ENCODE results near the gene TLL1.

TLL1 gene

DNA sequence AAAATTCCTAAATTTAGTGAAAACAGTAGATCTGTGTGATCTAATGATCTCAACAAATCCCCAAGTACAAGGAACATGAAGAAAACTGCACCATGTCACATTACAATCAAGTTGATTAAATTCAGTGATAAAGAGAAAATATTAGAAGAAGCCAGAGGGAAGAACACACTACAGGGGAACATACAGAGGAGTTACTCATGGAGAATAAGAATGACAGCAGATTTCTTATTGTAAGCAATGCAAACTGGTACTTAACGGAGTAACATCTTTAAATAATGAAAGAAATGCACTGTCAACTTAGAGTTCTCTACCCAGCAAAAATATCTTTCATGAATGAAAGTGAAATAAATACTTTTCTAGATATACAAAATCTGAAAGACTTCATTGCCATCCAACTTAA, 21.1 kb downstream of the TLL1 start:
- DNase-seq (ENCODE audit: low read depth, low spot score): no peak

DNA sequence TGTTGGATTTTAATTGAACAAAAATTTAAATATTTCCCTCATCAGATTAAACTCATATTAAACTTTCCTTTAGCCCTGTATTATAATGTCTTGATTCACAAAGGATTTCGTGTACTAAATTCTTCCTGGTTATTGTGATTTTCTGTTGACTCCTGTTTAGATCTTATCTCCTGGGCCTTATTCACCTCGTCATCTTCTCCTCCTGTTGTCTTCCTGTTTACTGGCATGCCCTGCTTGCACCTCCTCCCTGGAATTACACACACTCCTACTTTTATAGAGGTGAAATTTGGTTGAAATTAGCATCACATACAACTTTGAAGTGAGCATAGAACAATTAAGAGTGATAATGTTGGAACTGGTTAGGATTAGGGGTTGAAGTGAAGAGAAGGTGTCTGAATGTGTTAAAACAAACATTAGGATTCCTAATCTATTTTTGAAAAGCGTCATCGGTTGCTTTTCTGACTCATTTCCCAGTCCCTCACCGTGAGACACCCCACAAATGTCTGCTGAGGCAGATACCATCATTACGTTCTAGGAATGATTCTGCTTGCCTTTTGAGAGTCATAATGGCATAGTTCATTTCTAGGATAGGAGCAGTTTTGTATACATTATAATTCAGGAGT, 32.5 kb downstream of the TLL1 start:
- no peak for DNase-seq (ENCODE audit: low read depth, low spot score)

DNA sequence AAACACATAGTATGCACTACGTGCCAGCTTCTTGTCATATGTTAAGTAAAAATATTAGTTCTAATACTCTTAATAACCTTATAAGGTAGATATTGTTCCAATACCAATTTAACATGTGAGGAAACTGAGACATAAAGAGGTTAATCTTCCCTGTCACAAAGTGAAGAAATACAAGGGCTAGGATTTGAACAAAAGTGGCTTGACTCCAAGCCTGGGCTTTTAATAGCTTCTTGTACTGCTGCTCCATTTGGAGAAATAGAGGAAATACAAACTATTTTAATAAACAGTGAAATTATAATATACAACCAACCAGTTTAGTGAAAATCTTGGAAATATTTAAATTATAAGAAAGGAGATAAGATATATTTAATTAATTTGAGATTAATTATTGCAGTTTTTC, 33.2 kb downstream of the TLL1 start:
- DNase-seq (ENCODE audit: low read depth, low spot score): no peak

DNA sequence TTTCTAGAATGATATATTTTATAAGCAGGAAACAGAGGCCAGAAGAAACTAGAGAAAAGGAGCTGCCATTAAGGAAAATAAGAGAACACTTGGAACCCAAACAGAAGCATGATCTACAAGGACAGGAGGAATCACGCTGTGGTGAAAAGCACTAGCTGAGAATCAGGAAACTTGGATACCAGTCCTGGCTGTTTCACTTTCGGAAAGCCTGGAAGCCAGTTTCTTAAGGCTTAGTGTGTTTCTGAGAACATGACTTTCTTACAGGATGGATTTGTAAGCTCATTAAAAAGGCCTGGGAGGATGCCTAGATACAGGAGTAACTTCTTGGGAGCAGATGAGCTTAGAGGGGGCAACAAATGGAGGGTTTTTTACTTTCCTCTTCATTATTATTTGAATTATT, 36.9 kb downstream of the TLL1 start:
- no peak for DNase-seq (ENCODE audit: low read depth, low spot score)

DNA sequence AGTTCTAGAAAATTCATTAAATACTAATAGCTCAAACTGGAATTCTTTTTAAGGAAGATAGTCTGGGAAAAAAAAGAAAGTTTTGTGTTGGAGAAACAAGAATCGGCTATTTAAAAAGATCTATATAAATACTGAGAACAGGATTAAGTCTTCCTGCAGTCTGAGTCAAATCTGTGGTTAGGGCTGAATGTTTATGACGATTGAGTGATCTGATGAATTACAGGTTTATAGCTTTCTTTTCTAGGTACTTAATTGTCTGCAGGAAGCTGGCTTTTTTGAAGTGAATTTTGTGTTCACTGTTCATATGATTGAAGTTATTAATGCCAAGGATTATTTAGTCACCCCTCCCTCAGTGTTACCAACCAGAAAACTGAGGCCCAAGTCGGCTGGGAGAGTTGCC, 42.2 kb downstream of the TLL1 start:
- DNase-seq (ENCODE audit: low read depth, low spot score): no peak

DNA sequence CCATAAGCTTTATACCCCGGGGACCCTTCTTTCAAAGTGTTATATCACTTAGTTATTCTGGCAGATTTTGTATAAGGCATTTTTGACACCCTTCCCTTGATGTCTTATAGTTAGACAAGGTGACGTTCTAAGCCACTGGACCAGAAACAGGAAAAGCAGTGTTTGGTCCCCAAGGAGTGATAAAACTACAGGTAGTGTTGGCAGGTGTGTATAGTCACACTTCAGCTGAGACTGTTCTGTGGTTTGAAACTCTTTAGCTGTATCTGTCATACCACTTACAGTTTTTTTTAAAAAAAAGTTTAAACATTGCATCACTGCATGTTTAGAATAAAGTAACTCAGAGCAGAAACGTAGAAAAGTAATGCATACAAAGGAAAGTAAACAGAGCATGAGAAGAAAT, 48.5 kb downstream of the TLL1 start:
- DNase-seq (ENCODE audit: low read depth, low spot score): no peak

DNA sequence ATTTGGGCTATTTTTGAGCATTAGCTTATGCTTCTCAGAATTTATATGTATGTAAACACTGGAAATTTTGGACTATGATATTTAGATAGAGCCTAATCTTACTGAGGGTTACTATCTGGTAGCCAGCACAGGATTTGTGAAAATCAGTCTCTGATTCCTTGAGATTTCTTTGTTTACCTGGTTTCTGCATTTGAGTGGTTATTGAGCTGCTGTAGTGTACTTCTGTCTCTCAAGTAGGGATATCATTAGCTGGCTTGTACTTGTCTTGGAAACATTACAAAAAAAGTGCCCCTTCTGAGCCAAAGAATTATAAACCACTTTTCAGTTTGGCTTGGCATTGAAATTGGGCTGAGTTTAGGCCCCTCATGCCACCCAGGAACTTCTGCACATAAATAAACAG, 49.7 kb downstream of the TLL1 start:
- DNase-seq (ENCODE audit: low read depth, low spot score): no peak

DNA sequence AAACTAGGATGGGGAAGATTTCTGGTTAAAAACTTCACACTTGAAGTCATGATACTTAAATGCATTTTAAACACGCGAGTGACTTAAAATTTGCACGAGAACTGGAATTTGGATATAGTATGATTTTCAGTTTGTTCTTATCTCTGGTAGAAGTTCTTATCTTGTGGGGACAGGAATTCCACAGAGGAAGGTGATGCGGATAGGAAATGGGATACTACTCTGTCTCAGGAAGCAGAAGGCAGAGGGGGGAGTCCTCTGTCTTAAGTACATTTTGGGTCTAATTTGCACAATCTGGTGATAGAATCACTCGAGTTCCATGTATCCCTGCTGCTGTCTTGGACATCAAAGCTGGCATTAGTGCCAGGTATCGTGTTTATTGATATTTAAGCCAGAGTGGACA, 53.3 kb downstream of the TLL1 start:
- no peak for DNase-seq (ENCODE audit: low read depth, low spot score)

DNA sequence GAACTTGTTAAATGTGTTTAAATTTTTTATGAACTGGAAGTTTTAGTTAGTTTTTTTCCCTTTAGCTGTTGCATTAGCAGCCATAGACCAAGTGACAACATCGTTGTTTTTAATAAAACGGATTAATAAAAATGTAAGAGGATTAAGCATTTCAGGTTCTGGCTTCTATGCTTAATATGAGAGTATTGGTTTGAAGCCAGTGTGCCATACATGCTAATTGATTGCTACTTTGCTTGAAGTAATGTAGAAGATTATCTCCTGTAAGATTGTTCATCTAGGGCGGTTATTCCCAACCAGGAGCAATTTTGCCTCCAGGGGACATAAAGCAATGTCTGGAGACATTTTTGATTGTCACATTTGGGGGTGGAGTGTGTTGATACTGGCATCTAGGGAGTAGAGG, 54.3 kb downstream of the TLL1 start:
- no peak for DNase-seq (ENCODE audit: low read depth, low spot score)

DNA sequence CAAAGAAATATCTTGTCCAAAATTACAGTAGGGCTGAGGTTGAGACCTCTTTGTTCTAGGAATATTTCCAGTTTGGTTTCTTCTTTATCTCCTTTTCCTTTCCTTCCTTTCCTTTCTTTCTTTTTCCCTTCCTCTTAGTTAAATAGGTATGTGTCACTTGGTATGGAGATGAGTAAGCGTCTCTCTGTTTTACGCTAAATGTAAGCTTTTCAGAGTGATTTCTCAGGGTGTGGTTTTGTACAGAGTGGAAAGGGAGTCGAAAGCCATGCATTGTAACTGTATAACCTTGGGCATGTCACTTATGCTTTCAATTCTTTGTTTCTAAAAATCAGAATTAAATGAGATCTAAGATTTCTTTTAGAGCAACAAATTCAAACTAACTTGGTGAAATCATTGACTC, 54.8 kb downstream of the TLL1 start:
- DNase-seq (ENCODE audit: low read depth, low spot score): no peak

DNA sequence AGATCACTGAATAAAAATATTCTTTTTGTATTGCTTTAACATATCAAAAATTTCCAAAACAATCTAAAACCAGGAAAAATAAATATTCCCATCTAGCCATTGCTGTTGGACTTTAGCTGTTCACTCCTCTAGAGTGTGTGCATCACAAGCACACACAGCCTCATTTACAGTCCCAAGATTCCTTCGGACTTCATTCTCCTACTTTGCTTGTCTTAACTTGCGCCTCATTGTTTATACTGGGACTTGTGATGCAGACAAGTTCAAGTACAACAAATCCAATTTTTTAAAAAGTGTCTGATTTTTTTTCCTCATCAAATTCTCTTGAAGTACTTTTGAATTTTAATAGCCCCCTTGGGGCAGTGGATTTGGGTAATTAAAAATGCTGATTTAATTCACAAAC, 55.6 kb downstream of the TLL1 start:
- no peak for DNase-seq (ENCODE audit: low read depth, low spot score)

DNA sequence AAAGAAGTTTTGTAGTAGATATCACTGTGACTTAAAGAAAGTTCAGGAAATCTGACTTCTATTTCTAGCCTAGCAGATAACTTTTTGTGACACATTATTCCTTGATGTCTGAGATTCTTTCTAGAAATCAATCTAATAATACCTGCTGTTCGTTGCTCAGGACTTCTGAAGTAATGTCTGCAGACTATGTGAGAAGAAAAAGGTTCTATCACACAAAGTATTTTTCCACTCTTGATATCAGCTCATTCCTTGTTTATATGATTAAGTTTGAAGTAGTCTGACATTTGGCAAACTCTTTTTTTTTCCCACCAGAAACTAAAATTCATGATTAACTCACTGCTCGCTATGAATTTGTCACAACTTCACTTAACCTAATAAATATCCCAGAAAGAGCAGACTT, 56.6 kb downstream of the TLL1 start:
- DNase-seq (ENCODE audit: low read depth, low spot score): no peak

DNA sequence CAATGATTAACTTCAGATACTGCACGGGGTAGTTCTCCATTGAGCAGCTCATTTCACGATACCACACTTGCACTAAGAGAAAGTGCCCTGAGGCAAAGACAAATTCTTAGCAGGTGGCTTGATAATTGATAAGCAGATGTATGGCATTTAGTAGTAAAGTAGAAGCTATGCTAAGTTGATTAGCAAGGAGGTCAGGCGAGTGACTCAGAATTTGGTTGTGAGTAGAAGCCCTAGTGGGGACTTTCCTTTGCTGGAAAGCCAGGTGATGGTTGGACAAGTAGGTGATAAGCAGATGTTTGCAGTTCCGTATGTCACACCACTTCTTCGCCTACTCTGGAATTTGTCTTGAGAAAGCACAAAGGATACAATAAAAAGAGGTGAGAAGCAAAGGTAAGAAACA, 58.7 kb downstream of the TLL1 start:
- DNase-seq (ENCODE audit: low read depth, low spot score): no peak

DNA sequence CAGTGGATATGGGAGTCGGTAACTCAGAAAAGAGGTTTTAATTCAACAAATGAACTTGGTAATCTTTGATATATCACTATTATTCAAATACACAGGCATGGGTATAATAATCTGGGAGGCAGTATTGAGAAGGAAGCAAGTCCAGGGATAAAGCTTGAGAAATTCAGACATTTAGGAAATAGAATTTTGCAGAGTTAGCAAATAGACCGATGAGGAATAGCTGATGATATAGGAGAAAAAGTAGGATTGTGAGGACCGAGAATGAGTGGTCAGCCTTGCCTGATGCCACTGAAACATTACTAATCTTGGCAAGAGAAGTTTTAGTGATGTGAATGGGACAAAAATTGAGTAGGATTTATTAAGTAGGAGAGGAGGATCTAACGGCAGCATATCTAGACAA, 71.9 kb downstream of the TLL1 start:
- no peak for DNase-seq (ENCODE audit: low read depth, low spot score)

DNA sequence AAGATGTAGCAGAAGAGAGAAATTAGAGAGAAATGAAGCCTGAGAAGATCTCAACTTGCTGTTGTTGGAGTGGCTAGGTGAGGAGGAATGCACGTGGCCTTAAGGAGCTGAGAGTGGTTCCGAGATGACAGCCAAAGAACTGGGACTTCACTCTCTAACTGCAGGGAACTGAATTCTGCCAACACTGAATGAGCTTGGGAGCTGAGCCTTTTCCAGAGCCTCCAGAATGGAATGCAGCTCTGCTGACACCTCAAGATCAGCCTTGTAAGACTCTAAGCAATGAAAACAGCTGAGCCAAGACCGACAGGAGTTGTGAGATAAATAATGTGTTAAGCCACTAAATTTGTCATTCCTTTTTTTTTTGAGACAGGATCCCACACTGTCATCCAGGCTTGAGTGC, 73.0 kb downstream of the TLL1 start:
- DNase-seq (ENCODE audit: low read depth, low spot score): no peak

DNA sequence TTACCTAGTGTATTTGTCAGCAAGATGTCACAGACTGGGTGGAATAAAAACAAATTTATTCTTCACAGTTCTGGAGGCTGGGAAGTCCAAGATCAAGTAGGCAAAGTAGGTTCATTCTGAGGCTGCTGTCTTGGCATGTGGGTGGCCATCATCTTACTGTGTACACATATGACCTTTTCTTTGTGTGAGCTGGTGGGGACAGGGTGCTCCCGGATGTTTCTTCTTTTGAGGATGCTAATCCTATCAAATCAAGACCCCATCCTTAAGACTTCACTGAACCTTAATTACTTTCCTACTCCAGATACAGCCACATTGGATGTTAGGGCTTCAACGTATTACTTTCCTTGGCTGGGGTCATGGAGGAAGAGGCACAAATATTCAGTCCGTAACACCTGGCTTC, 74.0 kb downstream of the TLL1 start:
- DNase-seq (ENCODE audit: low read depth, low spot score): no peak

DNA sequence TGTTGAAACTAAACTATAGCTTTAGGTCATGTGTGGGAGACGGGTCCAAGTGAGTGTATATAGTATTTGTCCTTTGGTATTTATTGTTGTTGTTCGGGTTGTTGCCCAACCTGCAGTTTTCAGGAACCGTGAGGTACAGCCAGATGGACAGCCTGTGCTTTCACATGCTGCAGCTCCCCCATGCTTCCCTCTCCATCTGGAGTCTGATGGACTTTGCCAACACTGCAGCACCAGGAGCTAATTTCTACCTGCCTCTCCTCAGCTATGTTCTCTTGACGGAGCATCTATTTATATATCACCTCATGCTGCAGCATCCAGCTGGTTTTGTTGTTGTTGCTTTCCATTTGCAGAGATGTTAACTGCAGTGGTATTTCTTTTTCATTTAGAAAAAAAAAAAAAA, 80.1 kb downstream of the TLL1 start:
- no peak for DNase-seq (ENCODE audit: low read depth, low spot score)

DNA sequence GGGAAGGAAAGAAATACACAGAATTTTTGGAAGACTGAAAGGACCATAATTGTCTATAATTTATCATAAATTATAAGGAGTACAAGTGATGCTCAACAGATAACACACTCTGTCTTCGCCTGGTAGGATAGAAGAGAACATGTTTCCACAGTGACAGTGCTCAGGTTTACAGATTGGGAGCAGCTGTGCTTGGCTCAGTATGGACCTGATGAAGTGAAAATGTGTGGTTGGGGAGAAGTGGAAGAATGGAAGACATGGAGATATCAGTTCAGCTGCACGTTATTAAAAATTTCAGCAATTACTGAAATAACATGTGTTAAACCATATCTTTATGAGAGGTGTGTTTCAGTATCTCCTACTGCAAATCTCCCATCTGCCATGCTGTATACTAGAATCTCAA, 90.6 kb downstream of the TLL1 start:
- DNase-seq (ENCODE audit: low read depth, low spot score): no peak

DNA sequence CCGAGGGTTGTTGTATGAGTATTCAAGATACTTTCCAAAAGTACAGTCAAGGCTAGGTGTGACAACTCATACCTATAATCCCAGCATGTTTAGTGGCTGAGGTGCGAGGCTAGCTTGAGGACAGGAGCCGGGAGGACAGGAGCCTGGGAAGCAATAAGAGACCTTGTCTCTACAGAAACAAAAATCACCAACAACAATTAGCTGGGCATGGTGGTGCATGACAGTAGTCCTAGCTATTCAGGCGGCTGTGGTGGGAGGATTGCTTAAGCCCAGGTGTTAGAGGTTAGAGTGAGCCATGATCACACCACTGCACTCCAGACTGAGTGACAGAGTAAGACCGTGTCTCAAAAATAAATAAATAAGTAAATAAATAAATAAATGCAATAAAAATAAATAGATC, 91.6 kb downstream of the TLL1 start:
- DNase-seq (ENCODE audit: low read depth, low spot score): no peak

DNA sequence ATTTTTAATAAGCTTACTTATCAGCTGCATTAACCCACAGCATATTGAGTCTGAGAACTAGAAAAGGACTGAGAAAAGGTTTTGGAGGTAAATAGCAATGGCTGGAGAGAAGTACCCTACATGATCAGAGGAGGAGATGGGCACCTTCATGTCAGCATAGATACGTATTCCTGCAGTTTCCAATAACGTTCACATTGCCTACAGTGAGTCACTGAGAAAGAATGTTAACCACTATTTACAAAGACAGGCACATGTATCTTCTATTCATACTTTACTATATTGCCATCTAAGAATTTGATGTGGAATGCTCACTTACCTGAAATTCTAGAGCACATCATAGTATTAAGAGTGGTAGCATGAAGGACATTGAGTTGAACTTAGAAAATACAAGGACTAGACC, 92.5 kb downstream of the TLL1 start:
- DNase-seq (ENCODE audit: low read depth, low spot score): no peak

DNA sequence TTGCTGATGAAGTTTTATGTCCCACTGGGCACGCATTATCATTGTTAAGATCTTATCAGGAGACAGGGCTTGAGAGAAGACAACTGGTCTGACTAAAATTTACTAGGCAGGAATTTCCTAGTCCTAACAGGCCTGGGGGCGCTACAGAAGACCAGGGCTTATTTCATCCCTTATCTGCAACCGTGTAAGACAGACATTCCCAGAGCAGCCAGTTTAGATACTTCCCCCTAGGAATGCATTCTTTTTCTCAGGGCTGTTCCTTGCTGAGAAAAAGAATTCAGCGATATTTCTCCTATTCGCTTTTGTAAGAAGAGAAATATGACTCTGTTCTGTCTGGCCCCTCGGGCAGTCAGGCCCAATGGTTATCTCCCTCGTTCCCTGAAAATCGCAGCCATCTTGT, 93.8 kb downstream of the TLL1 start:
- DNase-seq (ENCODE audit: low read depth, low spot score): no peak

DNA sequence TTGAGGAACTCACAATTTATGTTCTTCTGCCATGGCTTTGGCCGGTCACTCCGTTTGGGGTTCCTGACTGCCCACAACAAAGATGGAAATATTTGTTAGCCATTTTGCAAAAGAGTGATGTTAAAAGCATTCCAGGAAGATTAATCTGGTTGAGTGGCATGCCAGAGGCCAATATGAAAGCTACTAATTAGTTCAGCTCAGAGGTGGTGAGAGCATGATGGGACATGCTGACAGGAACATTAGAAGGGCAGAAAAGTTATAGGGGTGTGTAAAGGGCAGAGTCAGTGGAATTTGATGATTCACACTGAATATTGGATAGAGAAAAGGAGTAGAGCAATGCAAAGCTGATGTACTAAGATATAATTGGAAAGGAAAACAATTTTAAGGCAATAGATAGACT, 94.4 kb downstream of the TLL1 start:
- DNase-seq (ENCODE audit: low read depth, low spot score): no peak

DNA sequence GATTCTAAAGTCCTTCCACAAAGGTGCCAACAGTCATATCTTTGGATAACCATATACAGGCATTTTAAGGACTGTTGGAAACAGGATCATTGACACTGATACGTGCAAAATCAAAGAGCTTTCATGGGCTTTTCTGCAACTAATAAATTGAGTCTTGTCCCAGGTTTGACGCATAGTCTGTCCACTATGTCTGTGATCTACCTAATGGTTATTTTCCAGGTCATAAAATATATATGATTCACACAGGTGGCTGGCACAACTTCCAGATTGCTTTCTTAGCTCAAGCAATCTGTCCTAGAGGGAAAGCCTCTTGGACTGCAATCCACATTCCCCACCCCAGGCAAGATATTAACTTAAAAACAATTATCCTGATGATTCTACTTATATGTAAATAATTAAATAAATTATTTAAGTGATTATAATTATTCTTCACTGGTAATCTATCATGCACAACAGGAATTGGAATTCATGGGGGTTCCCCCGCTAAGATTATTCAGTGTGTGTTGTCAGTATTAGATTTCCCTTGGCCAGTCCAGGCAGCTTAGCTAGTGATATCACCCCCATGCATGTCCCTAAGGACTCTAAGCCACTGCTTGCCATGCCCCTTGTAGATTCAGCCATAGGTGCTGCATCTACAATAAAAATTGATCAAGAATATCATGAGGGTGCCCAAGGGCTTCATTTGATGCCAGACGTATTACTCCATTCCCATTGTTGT, 97.8 kb downstream of the TLL1 start:
- DNase-seq (ENCODE audit: low read depth, low spot score): no peak

DNA sequence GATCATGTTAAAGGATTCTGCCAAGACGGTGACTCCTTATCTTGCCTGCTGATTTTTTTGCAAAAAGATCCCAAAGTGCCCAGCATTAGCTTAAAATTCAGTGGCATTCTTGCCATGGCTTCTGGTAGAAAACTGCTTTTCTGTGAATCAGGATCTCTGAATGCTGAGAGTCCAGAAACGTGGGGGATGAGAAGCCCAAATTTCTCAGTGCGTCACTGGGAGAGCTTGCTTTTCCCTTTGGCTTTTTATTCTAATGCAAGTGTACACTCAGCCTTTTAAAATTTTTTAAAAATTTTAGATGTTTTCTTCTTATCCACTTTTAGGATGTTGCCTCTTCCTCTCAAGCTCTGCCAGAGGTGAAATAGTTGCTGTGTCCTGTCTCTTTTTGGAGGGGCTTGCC, 98.4 kb downstream of the TLL1 start:
- DNase-seq (ENCODE audit: low read depth, low spot score): no peak
